NCI-H226 (cell line): Measurements from ENCODE around the gene SRGAP2B.
"Not testable (repeated sequence)": the region's sequence is repeated elsewhere in the genome, so short reads cannot be mapped to it uniquely, and the experiment has no call there.

ENCODE experiments used
- DNase-seq: peaks from one replicate; pipeline ENCODE4 v3.0.0-alpha.2; 2015

SRGAP2B gene

DNA sequence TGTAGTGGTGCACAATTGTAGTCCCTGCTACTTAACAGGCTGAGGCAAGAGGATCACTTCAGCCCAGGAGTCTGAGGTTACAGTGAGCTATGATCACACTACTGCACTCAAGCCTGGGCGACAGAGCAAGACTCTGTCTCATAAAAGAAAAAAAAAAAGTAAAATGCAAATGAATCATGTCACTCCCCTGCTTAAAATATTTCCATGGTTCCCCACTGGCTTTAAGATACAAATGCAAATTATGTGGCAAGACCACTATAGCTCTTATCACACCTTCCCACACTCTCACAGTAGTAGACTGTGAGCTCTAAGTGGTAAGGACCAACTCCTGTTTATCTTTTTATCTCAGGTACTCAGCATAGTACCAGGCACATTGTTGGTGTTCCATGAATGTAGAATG, 53.6 kb downstream of the SRGAP2B start:
- not testable (repeated sequence) for DNase-seq

- DNase-seq: not testable (repeated sequence)
These were observed 59.1 kb downstream of the SRGAP2B start for GRCh38 chr1:145036019-145036418.

- DNase-seq: not testable (repeated sequence)
These were observed 61.6 kb downstream of the SRGAP2B start for GRCh38 chr1:145033523-145033922.

- not testable (repeated sequence) for DNase-seq
These were observed 67.9 kb downstream of the SRGAP2B start for GRCh38 chr1:145027251-145027650.

DNA sequence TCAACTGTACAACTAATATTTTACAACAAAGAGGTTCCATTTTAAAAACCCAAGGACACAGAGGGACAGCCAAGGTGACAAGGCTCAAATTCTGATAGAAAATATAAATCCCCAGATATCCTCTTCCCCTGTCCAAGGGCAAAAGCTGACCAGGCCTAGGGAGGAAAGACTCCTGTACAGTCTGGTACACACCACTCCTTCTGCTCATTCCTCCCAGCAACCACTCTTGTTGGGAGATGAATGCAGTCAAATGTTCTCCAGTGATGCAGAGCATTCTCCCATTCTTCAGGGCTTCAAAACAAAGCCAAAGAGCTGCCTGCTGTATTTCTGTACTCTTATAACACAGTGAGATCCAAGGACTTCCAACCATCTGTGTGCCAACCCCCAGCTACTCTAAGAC, 69.8 kb downstream of the SRGAP2B start:
- DNase-seq: not testable (repeated sequence)

- DNase-seq: not testable (repeated sequence)
These were observed 72.9 kb downstream of the SRGAP2B start for GRCh38 chr1:145022259-145022658.

DNA sequence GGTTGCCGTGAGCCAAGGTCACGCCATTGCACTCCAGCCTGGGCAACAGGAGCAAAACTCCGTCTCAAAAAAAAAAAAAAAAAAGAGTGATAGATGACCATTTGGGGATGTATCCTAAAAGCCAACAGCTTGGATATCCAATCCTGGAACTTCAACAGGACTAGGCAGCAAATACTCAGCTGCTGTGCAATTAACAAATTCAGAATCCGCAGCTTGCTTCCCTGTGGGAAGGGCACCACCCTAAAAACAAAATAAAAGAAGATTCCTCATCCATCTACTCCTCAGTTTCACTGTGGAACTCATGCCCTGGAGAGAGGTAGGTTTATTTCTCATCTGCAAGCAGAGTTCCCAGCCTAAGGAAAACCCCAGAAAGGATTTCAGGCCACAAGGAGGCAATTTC, 73.4 kb downstream of the SRGAP2B start:
- DNase-seq: not testable (repeated sequence)

- not testable (repeated sequence) for DNase-seq
These were observed 75.4 kb downstream of the SRGAP2B start for GRCh38 chr1:145019709-145020108.

GRCh38 chr1:145017725-145018124, 77.4 kb downstream of the SRGAP2B start:
- peak; percentile 1 for DNase-seq

- not testable (repeated sequence) for DNase-seq
These were observed 78.7 kb downstream of the SRGAP2B start for GRCh38 chr1:145016492-145016862.

GRCh38 chr1:145015744-145016491, 79.2 kb downstream of the SRGAP2B start:
- DNase-seq: not testable (repeated sequence)

DNA sequence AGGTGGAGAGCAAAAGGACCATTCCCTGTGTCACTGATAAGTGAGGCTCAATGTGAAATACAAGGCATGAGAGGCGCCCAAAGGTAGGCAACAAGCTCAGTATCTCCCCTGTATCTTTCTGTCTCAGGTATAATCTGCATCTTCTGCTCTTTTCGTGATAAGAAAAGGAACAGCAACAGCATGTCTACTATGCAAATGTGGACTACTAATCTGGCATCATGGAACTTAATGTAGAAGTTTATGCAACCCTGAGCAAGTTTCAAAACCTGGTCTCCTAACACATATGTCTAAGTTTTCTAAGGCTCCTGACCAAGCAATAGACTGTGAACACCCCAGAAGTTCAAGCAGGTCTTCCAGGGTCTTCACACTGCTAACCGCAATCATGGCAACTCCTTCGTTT, 81.8 kb downstream of the SRGAP2B start:
- not testable (repeated sequence) for DNase-seq

DNA sequence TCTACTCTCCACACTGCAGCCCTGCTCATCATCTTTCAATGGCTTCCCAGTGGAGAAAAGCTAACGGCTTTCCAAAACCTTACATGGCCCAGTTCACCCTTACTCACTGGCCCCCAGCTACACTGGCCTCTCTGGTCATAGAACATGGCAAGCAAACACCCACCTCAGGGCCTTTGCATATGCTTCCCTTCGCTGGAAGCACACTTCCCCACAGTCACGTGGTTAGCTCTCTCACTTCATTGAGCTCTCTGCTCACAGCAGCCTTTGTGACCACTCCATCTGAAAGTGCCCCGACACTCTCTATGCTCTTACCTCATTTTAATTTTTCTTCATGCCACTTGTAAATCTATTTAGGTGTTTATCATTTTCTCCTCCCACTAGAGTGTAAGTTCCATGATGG, 83.3 kb downstream of the SRGAP2B start:
- not testable (repeated sequence) for DNase-seq

- not testable (repeated sequence) for DNase-seq
These were observed 84.5 kb downstream of the SRGAP2B start for GRCh38 chr1:145010580-145010979.

GRCh38 chr1:145009928-145010327, 85.2 kb downstream of the SRGAP2B start:
- not testable (repeated sequence) for DNase-seq

DNA sequence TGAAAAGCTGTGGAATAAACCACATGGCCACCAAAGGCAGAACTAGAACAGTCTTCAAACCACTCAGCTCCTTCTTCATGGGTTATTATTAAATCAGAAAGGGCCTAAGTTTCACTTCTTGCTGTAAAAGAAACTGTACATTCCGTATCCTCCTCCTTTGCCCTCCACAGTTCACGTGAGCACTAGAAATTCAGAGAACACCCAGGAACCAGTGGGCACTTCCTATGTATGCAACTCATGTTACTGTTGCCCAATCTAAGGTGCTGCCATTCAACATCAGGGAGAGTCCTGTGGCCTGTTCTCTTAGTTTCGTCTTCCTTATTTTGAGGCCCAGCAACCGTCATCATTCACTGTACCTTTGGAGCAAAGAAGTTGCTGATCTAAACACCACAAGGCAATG, 86.7 kb downstream of the SRGAP2B start:
- not testable (repeated sequence) for DNase-seq

DNA sequence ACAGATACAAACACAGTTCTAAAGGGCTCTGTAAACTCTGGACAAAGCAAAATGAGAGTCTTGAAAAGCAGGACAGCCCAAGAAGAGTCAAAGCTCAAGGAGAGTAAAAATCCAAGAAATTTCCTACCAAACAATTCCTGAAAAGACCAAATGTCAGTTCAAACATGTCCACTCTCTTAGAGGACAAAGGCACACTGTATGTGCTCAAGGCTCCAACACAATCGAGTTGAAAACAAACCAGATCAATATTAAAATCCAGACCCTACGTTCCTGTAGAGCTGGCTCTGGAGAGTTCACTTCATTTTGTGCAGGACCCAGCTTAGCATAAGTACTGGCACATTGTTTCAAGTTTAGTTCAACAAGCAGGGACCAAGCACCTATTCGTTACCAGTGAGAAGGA, 90.0 kb downstream of the SRGAP2B start:
- DNase-seq: not testable (repeated sequence)

GRCh38 chr1:145001381-145001780, 93.7 kb downstream of the SRGAP2B start:
- DNase-seq: not testable (repeated sequence)

- DNase-seq: not testable (repeated sequence)
These were observed 94.3 kb downstream of the SRGAP2B start for GRCh38 chr1:145000743-145001326.

DNA sequence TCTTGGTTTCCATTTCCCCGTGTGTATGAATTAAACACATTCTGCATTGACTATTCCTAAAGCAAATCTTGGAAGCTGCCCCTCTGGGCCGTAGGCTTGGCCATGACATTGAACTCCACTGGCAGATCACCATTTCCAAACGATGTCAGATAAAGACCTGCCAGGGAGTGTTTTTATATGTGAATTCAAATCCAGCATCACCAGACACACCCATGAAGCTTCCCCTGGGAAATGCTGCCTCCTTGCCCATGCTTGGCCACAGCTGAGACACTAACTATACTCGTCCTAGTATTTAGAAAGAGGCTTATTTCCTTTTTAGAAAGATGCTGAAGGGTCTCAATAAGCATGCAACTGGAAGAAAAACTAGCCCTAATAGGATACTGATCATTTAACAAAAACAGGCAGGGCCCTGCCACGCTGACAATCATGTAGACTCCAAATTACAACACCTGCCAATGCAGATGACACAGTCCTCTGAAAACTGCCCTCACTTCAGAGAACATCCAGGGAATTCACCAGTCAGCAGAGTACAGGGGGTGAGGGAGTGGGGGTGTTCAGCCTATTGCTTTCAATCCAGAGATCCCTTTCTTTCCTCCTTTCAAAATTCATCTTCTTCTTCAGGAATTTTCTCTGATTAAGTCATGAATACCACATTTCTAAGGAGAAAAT, 94.9 kb downstream of the SRGAP2B start:
- not testable (repeated sequence) for DNase-seq

GRCh38 chr1:144998981-144999273, 96.2 kb downstream of the SRGAP2B start:
- not testable (repeated sequence) for DNase-seq

GRCh38 chr1:144998134-144998980, 96.8 kb downstream of the SRGAP2B start:
- not testable (repeated sequence) for DNase-seq

DNA sequence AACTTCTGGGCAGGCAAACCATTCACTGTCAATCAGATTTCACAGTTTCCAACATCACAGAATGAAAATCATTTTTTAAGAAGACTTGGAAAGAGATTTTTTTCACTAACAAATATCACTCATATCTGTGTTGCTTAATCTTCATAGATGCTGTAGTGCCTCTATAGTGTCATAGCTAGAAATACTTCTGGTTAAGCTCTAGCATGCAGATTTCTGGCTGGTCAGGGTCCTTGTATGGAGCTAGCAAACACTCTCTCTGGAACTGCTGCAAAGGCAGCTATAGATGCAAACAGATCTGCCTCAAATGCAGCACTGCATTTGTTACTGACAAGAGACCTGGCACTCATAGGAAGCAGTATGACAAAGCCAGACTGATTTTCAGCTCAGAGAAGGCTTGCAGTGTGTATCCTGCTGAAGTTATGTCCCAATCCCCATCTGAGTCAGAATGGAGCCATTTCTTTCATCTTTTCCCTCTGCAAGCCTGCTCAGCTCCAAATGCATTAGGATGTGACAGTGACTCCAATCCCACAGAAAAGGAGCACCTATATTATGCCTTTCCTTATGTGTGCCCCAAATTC, 99.2 kb downstream of the SRGAP2B start:
- DNase-seq: peak; percentile 1
